GM18868 (cell line): ENCODE results near the gene DLG2.

ENCODE experiments used
- ATAC-seq: cut with Tn5 transposase; IDR thresholded peaks from one replicate; pipeline ENCODE4 v1.9.1; 2021; ENCODE audit warnings: mild to moderate bottlenecking, moderate library complexity; ENCODE audit not compliant: unreplicated experiment

Gene DLG2

DNA sequence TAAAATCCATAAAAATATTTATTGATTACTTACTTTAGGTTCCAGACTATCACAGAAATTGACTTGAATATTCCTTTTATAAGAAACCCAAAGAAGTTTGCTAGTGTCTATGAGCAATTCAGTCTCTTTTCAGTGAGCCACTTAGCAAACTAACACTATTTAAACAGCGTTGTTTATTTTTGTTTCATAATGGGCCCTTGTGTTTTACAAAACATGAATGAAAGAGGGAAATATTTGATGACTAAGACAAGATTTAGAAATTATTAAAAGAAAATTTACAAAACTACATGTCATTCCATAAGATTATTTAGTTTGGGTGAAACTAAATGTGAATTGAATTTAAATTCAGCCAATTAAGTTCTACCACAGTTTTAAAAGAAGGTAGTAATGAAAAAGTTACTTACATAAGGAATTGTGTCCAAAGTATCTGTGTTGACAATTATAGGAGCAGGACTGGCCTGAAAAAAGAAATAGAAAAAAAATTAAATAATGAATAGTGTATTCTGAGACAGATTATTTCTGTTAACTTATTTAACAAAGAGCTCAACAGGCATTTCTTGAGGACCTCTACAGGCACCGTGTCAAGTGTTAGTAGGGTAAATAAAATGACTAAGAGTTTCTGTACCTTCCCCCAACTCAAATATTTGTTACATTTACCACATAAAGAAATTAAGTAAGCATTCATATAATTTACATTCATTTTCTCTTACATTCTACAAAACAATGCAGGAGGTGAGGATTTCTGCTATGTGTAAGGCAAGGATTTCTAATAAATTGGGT is 1376.1 kb downstream of the DLG2 start:
- no peak for ATAC-seq

DNA sequence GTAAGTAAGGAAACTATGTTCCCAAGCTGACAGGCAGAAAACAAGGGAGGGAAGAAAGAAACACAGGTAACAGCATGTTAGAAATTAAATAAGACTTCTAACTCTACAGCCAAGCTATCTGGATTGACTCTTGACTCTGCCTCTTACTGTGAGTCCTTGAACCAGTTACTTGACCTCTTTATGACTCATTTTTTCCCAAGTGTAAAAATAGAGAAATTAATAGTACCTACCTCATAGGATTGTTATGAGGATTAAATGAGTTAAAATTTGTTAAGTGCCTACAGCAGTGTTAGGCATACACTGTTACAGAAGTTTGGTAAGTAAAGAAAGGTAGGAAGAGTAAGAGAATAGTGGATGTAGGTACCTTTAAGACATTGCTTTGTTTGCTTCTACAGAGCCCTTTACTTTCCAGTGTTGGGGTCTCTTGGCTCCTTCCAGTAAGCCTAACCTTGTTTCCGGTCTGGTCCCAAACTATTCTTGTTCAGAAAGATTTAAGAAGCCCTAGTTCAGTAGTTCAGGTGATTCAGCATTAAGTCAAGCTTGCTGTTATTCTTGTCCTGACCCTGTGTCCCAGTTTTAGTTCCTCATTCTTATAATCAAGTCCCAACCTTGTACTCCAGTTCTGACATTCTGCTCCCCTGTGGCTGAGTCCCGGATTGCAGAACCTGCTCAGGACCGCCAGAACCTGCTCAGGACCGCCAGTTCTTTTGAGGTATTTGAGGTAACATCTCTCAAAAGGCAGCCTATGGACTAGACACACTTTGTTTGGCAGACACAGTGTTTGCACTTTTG is 1377.6 kb downstream of the DLG2 start:
- peak; percentile 77 for ATAC-seq

DNA sequence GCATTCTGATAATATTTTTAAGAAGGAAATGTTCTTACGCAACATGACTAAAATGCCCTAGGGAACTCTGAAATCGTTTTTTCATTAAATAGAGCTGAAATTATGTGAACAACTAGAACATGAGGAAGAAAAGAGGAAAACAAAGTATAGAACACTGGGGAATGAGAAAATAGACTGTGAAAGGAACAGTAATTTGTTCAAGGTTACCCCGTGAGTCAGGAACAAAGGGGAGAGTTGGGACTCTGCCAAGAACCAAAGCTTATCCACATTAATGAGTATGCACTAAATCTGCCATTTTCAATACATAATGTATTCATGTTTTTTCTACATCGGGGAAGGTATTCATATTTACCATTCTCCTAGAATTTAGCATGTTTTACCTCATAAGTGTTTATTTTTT is 1379.2 kb downstream of the DLG2 start:
- ATAC-seq: no peak

DNA sequence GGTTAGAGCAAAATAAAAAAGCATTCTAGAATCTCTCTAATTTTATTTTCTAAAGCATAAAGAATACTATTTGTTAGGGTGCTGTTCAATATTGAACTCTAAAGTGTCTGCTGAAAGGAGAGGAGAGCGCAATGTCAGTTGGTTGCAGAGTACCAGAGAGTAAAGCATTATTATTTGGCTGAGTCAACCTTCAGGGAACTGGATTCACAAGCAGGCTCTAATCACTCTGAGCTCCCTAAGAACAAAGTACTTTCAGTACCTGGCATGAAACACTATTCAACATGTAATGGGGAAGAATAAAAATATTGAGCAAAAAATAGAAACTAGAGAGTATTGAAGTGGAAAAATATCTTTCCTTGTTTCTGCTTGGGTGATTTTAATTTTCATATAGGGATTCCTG is 1380.0 kb downstream of the DLG2 start:
- ATAC-seq: no peak

DNA sequence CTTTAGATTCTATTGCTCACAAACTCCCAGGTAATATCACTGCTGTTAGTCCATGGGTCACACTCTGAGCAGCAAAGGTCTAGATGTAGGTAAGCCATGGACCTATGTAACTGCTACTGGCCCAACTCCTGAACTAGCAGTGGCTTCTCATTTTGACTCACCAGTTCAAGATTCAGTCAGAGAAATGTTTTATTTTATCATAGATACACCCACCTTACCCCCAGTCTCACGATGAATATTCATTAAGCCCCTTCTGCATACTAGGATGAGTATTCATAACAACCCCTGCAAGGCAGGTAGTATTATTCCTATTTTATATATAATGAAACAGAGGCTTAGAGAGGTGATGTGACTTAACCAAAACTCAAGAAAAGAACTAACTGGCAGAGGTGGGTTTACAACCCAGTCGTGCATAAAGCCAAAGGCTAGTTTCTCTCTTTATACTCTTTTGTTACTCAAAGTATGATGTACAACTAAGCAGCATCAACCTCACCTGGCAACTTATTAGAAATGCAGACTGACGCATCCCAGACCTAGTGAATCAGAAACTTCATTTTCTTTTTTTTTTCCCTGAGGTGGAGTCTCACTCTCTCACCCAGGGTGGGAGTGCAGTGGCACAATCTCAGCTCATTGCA is 1383.4 kb downstream of the DLG2 start:
- peak; percentile 80 for ATAC-seq

DNA sequence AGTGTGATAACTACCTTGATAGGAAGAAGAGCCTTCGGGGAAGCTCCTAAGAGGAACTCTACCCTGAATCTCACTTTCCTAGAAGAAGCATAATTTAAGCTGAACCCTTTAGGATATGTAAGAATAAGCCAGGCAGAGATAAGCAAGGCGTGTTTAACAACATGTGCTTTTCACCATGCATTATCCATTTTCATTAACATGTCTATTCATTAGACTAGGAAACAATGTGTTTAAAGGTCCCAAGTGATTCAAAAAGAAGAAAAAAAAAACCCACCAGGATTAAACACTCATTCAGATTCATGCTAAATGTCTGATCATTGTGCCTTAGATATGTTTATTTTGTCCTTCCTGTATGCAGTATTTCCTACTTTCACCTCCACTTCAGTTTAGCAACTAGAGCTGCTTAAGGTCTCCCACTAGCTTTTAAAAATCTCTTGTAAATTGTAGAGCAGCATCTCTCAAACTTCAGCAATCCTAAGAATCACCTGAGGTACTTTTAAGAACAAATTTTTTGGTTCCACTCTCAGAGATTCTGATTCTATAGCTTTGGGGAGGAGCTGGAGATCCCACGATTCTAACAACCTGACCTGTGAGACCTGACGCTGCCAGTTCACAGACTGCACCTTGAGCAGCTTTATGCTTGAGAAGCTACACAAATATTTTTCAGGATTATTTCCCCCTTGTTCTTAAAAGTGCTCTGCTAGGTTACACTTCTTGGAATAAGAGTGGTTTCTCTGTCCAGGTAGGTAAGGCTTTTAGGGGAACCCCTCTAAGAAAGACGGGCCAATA is 1385.6 kb downstream of the DLG2 start:
- ATAC-seq: no peak

DNA sequence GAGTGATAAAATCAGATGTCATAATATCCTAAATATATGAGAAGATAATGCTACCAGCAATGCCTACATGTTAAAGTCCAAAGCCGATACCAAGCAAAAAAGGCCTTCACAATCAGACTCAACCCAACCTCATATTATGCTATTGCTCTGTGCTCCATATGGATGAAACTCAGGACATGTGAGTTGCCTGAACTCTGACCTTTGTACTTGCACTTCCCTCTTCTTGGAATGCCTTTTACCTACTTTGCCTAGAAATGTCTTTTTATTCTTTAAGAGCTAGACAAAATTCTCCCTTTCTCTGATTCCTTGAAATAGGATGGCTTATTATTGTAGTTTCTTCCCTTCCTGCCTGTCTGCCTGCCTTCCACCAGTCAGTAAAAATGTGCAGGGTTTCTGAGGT is 1386.3 kb downstream of the DLG2 start:
- no peak for ATAC-seq

DNA sequence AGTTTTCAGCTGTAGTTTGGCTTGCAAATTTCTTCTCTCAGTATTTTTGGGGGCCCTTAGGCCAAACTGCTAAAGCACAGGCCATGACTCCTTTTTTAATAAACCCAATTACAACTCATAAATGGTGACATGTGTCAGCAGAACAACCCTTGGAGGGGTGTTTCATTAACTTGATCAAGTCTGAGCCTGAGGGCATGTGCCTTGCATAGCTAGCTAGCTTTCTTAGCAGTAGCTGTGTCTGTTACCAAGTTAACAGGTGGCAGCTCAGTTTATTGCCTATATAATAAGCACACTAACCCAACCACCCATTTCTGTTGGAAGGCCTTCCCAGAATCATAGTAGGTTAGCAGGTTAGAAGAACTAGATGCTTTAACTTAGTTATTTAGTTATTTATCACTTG is 1390.7 kb downstream of the DLG2 start:
- no peak for ATAC-seq

DNA sequence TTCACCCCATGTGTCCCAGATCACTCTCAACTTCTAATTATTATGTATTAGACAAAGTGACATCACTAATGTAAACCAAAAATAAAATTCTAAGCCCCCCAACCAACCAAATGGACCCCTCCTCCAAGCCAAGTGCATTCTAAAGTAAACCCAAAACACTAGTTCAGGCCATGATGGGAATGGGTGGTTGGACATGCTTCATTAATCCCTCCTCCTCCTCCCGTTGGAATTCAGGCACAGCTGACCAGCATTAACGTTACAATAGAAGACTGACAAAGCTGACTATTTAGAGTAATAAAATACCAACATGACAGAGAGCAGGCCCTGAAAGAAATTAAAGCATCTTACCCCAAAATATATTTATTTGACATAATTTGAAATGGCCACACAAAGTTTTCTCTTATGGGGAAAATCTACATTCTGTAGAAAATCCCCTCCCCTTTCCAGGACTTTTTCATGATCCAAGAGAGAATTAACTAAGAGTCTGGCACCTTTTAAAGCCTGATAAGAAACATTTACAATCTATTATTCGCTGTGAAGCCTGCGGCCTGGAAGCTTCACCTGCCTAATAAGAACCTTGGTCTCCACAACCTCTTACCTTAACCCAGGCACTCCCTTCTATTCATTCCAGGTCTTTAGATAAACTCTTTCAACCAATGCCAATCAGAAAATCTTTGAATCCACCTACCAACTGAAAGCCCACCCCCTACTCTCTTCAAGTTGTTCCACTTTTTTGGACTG is 1392.5 kb downstream of the DLG2 start:
- no peak for ATAC-seq

DNA sequence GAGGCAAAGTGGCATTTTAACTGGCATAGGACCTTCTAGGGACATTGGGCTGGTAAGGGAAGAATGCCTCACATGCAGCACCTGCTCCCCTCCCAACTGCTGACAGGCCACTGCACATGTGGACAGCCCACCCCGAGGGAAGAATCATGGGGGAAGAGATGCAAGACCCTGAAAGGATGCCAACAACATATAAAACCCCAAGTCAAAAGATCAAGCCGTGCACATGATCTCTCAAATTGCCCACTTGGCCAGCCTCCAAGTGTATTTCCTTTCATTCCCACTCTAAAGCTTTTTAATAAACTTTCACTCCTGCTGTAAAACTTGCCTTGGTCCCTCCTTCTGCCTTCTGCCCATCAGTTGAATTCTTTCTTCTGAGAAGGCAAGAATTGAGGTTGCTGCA is 1393.1 kb downstream of the DLG2 start:
- ATAC-seq: no peak

DNA sequence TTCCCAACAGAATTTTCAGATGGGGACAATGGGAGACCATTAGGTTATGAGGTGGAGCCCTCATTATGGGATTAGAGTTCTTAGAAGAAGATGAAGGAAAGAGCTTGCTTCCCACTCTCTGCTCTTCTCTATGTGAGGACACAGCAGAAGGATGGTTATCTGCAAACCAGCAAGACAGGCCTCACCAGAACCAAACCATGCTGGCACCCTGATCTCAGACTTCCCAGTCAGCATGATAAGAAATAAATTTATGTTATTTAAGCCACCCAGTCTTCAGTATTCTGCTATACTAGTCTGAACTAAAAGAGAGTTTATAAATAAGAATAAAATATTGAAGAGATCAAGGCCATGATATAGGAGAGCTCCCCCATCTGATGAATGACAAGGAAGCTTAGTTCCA is 1394.6 kb downstream of the DLG2 start:
- ATAC-seq: no peak

DNA sequence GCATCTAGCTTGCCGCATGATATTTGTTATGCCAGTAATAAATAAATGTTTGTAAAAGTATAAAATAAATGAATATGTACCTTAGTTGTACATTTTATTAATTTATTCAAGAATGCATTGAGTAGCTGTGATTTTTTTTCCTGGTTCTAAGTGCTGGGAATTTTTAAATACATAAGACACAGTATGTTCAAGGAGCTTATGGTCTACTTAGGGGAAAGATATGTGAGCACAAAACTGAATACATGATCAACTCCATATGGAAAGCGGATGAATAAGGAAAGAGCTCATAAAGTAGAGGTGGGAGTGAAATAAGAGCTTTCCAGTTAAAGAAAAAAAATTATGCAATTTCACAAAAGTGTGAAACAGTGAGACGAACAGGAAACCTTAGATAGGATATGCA is 1396.7 kb downstream of the DLG2 start:
- ATAC-seq: no peak

DNA sequence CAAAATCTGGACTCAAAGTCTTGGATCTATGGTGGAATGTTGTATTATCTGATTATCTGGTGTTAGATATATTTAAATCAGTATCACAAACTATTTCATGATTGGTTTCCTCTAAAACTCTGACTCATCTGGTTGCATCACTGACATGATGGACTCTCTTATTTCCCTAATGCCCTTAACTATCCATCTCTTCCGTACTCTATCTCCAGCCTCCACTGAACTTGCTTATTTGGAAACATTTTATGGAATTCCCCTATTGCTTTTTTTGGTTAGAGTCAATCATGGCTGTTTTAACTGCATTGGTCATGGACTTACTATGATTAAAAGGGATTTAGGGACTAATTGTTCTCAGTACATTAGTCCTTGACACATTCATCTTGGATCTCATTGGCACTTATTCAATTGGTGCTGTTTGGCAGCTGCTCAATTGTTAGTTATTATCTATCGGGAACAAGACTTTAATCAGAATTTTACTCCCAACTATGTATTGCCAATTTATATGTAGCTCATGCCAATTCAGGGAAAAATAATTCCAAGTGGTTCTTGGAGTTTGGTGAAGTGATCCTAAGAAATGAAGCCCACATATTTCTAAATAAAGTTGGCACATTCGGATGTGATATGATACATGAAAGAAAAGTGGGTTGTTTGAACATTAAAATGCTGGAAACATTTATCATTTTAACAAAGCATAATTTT is 1399.0 kb downstream of the DLG2 start:
- no peak for ATAC-seq

DNA sequence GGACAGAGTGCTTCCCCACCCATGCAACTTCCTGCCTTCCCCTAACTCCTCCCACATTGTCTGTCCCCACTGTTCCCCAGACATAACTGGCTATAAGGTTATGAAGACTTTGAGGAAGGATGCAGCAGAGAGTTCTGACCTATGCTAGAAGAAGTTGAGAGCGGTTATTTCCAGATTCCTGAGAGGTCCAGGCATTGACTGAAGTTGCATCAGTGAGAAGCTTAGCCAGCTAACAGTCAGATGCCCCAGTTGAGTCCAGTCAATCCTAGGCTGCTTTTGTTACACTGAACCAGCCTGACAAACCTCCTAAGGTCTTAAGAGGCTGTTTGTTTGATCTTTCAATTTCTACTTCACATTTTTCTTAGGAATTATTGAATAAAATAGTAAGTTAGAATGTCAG is 1403.1 kb downstream of the DLG2 start:
- no peak for ATAC-seq

DNA sequence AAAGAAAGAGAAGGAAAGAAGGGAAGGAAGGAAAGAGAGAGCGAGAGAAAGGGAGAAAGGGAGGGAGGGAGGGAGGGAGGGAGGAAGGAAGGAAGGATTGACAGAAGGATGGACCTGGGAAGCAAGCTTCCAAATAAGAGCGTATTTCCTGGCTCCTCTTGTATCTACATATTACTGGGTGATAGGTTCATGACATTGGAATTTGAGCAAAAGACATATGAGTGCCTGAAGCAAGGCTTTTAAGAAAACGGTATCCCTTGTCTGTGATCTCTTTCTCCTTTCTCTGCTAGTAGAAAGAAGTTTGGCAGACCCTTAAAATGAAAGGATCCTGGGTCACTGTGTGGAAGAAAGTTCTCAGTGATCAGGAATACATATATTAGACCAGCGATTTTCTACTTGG is 1408.8 kb downstream of the DLG2 start:
- no peak for ATAC-seq

DNA sequence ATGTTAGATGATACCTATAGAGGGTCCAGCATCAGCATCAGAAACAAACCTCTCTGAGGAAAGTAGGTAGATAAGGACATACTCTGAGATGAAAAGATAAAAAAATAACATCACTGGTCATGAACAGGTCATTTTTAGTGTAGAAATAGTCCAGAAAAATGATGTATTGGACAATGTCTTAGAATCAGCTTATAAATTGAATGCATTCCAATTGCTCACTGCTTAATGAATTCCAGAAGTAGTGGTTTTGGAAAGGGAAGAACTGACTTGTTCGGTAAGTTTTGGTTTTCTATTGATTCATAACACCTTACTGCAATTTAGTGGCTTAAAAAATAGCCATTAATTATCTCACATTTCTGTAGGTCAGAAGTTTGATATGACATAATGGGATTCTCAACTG is 1411.5 kb downstream of the DLG2 start:
- ATAC-seq: no peak

DNA sequence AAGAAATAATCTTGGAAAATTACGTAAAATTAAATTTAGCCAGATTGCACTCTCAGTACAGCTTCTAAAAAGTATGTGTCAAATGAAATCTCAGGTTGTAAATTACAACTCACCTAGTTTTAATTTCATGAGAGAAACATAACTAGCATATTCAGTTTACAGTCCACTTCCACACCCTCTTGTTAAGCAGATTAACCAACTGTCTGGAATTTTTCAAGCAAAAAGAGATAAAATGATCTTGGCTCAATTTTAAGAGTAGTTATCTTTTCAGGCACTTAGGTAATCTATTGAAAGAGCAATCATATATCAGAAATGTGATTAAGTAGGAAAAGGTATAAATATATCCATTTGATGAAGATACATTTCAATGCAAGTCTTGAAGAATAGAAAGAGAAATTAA is 1412.6 kb downstream of the DLG2 start:
- ATAC-seq: no peak

DNA sequence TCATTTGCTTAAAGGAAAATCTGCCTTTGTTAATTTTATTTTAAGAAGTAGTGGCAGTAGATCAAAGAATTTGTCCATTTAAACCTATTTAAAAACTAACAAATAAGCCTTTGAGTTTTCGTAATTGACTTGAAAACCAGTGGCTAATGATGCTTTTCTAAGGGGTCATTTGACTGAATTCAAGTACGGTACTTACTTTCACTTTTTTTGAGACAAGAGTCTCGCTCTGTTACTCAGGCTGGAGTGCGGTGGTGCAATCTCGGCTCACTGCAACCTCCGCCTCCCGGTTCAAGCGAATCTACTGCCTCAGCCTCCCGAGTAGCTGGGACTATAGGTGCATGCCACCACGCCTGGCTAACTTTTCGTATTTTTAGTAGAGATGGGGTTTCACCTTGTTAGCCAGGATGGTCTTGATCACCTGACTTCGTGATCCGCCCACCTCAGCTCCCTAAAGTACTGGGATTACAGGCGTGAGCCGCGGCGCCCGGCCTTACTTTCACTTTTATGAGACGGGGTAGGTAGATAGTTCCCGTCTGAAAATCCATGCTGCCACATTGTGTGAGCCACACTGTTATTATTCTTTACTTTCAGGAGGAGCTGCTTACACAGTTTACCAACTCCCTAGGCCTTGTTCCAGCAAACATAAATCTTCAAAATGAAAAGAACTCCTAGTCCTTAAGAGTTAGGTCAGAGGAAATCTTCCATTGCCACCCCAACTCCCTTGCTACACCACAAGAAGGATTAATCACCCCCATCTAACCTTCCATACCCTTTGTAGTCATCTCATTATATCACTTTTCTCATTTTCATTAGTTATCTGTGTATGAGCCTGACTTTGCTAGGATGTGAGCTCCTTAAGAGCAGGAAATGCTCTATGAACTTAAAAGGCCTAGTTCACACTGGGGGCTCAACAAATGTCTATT is 1414.4 kb downstream of the DLG2 start:
- no peak for ATAC-seq

DNA sequence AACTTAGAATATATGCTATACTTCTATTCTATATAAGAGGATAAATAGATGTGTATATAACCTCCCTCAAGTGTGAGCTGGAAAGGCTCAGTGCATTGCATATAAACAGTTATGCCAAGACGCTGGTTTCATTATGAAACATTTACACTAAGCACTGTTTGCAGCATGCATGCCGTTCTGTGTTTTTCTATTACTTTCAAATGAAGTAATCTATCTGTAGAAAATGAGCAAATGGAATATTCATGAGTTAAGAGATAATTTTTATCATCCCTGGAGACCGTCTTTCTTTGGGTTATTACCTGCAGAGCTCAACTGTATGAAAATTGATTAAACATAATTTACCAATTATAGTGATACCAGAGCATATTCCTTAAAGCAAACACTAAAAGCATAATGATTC is 1415.2 kb downstream of the DLG2 start:
- ATAC-seq: no peak
